ENCODE measurements around the gene DKK3. TPM values are rescaled to one million over a fixed set of nuclear protein-coding genes. Genes with fewer than 3 reads are reported as not detected.

DKK3 gene
- total RNA-seq, 1 experiment from 2014 or later, result 14.6 TPM

DNA sequence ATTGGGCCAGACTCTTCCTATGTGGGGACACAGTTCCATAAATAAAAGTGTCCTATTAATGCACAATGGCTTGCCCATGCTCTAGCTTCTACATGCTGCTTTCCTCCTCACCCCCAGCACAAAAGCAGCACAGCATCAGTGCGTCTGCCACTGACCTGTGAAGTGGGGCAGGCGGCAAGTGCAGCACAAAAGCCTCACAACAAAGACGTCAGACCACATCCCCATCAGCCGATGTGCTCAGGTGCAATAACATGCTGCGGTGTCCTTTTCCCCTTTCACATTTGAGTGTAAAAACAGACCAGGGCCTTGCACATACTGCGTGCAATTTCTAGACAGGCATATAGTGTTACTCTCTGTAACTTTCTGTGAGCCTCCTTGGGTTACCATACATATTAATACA is 12.8 kb downstream of the DKK3 start:
- no peak overlapping the region for H3K27ac Mint-ChIP-seq (ENCODE audit: unreplicated experiment)
- H3K9me3 Mint-ChIP-seq (ENCODE audit: low read depth, unreplicated experiment), result no peaks in the 10 kb centered on the region
- CTCF ChIA-PET, result no interaction called here
- H3K4me3 Mint-ChIP-seq (ENCODE audit: low read depth, unreplicated experiment), result no peak overlapping the region
- no peak for TF ChIP-seq CTCF (IDR thresholded peaks at IDR 0.05; ENCODE audit: unreplicated experiment)
- no peak for DNase-seq
- peaks cover 26% of the 10 kb centered on the region for H3K4me1 Mint-ChIP-seq (ENCODE audit: low read depth, unreplicated experiment)
- no peaks in the 10 kb centered on the region for H3K36me3 Mint-ChIP-seq (ENCODE audit: insufficient read depth, unreplicated experiment)
- intact Hi-C loops (cut with micrococcal nuclease; ENCODE audit: unreplicated experiment), result no loop called here
- H3K27me3 Mint-ChIP-seq (ENCODE audit: unreplicated experiment), result no peaks in the 10 kb centered on the region
- BruUV-seq (replicated peaks), result no TSS peak

GRCh38 chr11:11993839-11994238 is 14.6 kb downstream of the DKK3 start:
- intact Hi-C loops (cut with micrococcal nuclease; ENCODE audit: unreplicated experiment), result loop anchor here (5.0 kb wide), 1 partner anchor 48 kb away; no protein-coding TSS in a partner anchor
- H3K9me3 Mint-ChIP-seq (ENCODE audit: low read depth, unreplicated experiment), result no peaks in the 10 kb centered on the region
- no TSS peak for BruUV-seq (replicated peaks)
- H3K4me1 Mint-ChIP-seq (ENCODE audit: low read depth, unreplicated experiment), result peaks cover 26% of the 10 kb centered on the region
- CTCF ChIA-PET, result interaction anchor here (0.6 to 1.5 kb wide), 3 partner anchors 12 to 1084 kb away, joined by 3 to 4 read pairs (median 3); no protein-coding TSS in a partner anchor
- DNase-seq, result peak; percentile 40
- H3K4me3 Mint-ChIP-seq (ENCODE audit: low read depth, unreplicated experiment), result peak overlapping the region; percentile 10
- H3K27me3 Mint-ChIP-seq (ENCODE audit: unreplicated experiment), result no peaks in the 10 kb centered on the region
- no peak for TF ChIP-seq CTCF (IDR thresholded peaks at IDR 0.05; ENCODE audit: unreplicated experiment)
- H3K27ac Mint-ChIP-seq (ENCODE audit: unreplicated experiment), result no peak overlapping the region
- H3K36me3 Mint-ChIP-seq (ENCODE audit: insufficient read depth, unreplicated experiment), result no peaks in the 10 kb centered on the region

GRCh38 chr11:11992257-11993212 is 15.9 kb downstream of the DKK3 start:
- no peak overlapping the region for H3K4me3 Mint-ChIP-seq (ENCODE audit: low read depth, unreplicated experiment)
- H3K4me1 Mint-ChIP-seq (ENCODE audit: low read depth, unreplicated experiment), result peaks cover 26% of the 10 kb centered on the region

More at GRCh38 chr11:11992257-11993212, 15.9 kb downstream of the DKK3 start:
- no peaks in the 10 kb centered on the region for H3K9me3 Mint-ChIP-seq (ENCODE audit: low read depth, unreplicated experiment)
- no peaks in the 10 kb centered on the region for H3K27me3 Mint-ChIP-seq (ENCODE audit: unreplicated experiment)
- no peaks in the 10 kb centered on the region for H3K36me3 Mint-ChIP-seq (ENCODE audit: insufficient read depth, unreplicated experiment)
- no peak overlapping the region for H3K27ac Mint-ChIP-seq (ENCODE audit: unreplicated experiment)
- no TSS peak for BruUV-seq (replicated peaks)
- CTCF ChIA-PET, result interaction anchor here (1.5 kb wide), 1 partner anchor 45 kb away, joined by 3 read pairs; no protein-coding TSS in a partner anchor
- TF ChIP-seq CTCF (IDR thresholded peaks at IDR 0.05; ENCODE audit: unreplicated experiment), result no peak
- DNase-seq, result peak; percentile 27
- intact Hi-C loops (cut with micrococcal nuclease; ENCODE audit: unreplicated experiment), result loop anchor here (5.0 kb wide), 1 partner anchor 50 kb away; no protein-coding TSS in a partner anchor

All from Calu3 (cell line).